PFSK-1 (cell line): Measurements from ENCODE around the gene ARHGEF4.

Experiments used
- POLR2AphosphoS5 ChIP-seq: IDR thresholded peaks from 2 replicates; pipeline ENCODE4 v1.6.1; 2012; ENCODE audit warnings: low read depth, mild to moderate bottlenecking, control low read depth, low read length, moderate library complexity
- REST ChIP-seq, 2 experiments: IDR thresholded peaks; 2 replicates each; pipeline versions ENCODE4 v1.6.1 to v1.8.0; 2011 to 2012; ENCODE audit warnings: low read depth in 2 of 2, low read length in 2 of 2, control low read depth in 1 of 2, inconsistent platforms in 1 of 2, mild to moderate bottlenecking in 1 of 2, moderate library complexity in 1 of 2; ENCODE audit not compliant: insufficient read depth in 1 of 2
- SIN3A ChIP-seq: IDR thresholded peaks from 2 replicates; pipeline ENCODE4 v1.6.1; 2012; ENCODE audit warnings: mild to moderate bottlenecking, low read length, moderate library complexity, borderline replicate concordance; ENCODE audit not compliant: insufficient read depth
- TAF1 ChIP-seq: IDR thresholded peaks from 2 replicates; pipeline ENCODE4 v1.6.1; 2012; ENCODE audit warnings: low read length, control low read depth, borderline replicate concordance; ENCODE audit not compliant: insufficient read depth

- TF ChIP-seq POLR2AphosphoS5 (no peak), TAF1 (no peak), REST (IDR thresholded peaks at IDR 0.05; ENCODE audit: insufficient read depth in 1 of 2, low read depth in 2 of 2, low read length in 2 of 2) (no peak), SIN3A (no peak)
Observed at GRCh38 chr2:131056932-131057287, 220.2 kb downstream of the ARHGEF4 start.
